Hepatic stellate cell (primary cell): ENCODE measurements around the gene FGF14.

ENCODE experiments used
- DNase-seq: peaks from one replicate; pipeline ENCODE4 v3.0.0; 2011; ENCODE audit warnings: low spot score

Gene FGF14

DNA sequence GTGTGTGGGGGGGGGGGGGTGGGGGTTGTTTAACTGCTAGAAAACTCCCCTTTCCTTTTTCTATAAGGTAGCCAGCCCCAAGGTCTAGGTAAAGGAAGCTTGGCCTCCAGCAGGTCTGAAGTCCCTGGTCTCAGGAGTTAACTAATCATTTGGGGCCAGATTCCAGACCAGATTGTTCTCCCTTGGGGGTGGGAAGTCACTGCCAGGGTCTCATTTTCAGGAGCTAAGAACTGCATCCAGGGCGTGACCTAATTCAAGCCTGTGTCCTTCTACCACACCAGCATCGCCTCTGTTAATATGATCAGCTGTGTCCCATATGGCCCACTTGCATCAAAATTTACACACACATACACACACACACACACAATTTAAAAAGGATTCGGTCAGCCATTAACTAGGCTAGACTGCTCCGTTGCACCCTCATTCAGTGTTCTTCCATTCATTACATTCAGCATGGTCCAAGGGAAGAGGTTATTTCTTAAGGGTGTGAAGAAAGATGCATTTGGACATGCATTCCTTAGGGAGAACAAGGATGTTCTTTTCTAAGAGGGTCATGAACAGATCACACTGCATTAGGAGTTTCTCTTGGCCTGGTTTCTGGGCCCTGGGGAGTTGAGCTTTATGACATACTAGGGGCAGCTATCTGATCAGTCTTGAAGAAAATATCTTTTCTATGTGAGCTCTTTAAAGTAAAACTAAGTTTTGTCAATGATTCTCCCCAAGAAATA is 91.0 kb downstream of the FGF14 start:
- peak; percentile 0 for DNase-seq

DNA sequence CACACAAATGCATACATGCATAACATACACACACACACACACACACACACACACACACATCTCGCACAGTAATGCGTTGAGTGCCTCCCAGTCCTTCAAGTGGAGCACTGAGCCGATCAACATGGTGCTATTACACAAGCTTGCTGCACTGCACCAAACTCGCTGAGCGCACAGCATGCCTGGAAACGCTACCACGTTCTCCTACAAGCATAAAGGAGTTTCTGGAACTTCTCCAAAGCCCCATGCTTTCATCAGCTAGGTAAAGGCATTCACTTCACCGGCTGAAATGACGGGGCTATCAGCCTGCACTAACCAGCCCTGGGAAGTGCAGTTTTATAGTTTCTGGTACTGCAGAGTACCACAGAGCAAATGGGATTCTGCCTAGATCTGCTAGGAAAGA is 92.7 kb downstream of the FGF14 start:
- DNase-seq: no peak

DNA sequence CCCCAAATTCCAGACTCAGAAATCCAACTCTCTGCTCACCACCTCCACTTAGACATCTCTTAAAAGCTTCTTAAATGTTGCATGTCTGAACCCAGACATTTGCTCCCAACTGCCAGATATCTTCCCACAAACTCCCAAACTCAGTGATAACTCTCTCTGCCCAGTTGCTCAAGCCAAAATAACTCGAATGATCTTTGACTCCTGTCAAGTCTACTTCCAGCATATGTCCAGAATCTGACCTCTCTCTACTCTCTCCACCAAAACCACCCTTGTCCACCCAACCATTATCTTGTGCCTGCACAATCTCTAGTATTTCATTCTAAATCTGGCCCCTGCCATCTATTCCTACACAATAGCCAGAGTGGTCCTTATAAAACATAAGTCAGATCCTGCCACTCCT is 99.3 kb downstream of the FGF14 start:
- no peak for DNase-seq

DNA sequence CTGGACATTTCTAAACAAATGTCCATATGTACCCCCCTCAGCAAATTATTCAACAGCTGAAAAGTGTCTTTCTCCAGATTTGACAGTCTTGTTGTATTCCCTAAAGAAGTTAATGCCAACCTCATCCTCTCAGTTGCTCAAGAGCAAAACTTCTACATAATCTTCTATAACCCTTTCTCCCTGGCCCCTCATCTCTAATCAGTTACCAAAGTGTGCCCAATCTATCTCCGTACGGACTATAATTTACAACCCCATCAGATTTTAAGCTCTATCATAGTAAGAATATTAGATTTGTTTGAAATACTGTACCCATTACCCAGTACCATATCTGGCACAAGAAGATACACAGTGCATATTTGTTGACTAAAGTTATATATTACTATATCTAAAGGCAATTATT is 101.5 kb downstream of the FGF14 start:
- DNase-seq: no peak

DNA sequence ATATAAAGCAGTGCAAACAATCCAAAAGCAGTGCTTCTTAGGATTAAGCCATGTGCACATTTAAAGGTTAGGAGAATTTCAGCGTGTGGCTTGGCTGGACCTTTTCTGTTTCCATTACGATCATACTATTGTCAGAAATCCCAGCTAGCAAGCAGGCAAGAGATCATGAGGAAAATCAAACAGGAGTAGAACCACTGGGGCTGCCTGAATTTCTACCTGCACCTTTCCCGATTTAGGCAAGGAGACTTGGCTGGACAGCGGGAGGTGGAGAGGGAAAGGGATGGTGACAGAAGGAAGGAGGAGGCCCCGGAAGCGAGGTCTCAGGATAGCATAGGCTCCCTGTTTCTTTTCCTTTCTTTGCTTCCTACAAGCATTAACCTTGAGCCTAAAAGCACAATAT is 102.5 kb downstream of the FGF14 start:
- no peak for DNase-seq

DNA sequence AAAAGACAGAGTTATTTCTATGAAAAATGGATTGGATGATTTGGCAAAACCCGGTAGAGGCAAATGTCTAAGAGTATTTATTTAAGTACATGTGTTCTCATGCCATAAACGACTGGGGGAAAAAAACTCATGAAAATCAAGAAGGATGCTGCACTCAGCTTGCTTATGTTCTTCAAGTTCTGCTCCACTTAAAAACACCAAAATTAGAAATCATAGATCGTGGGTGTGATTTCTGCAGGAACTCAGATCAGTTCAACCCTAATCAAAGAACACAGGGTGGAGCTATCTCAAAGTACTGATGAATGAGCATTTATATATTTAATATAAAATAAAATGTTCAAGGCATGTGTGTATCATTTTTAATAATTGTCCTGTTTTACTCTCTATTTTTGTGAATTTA is 103.8 kb downstream of the FGF14 start:
- no peak for DNase-seq

DNA sequence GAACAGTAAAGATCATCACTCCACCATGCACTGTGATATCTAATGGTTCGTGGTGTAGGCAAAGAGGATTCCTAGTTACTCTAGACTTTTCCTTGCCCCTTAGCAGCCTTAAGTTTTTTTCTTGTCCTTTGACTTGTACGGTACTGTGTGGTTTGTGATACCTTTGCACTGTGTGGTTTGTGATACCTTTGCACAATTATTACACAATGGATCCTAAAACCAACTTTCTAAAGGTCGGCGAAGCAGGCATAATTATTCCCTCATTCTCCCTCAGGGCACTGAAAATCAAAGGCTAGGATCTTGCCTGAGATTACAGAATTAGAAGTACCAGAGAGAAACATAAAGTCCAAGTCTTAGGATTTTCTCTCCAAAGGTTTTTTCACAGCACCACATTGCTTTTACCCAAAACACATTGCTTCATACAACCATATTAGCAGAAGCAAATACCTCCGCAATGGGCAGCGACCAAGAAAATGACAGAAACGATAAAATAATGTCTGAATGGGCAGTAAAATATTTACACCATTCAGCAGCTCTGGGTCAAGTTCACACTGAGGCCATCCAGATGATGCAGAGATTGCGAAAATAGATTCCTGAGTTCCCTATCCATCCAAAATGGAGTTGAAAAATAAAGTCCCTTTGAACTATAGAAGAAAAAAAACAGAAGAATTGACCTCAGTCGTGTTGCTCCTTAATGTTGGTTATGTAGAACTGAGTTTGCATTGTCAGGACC is 106.4 kb downstream of the FGF14 start:
- DNase-seq: no peak

DNA sequence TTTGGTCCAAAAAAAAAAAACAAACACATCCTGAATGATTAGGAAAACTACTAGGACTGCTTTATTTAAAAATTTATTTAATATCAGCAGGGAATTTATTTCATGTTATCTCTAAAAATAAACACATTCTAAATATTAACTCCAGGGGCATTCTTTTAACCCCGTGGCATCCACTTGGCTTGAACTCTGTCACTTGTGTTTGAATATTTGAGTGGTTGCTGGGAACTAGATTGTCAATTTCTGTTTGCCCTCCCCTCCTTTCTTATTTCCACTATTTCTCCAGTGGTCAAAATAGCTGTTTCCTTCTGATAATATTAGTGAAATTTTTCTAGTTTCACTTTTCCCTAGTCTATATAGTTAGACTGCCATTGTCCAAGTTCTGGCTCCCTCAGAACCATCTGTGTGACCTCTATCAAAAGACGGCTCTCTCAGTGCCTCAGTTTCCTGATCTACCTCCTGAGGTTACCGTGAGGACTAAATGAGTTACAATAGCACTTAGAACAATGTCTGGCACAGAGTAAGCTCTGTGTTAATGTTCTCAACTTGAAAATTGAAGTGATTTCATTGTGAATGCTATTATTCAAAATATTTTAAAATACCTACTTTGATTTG is 107.3 kb downstream of the FGF14 start:
- DNase-seq: no peak

DNA sequence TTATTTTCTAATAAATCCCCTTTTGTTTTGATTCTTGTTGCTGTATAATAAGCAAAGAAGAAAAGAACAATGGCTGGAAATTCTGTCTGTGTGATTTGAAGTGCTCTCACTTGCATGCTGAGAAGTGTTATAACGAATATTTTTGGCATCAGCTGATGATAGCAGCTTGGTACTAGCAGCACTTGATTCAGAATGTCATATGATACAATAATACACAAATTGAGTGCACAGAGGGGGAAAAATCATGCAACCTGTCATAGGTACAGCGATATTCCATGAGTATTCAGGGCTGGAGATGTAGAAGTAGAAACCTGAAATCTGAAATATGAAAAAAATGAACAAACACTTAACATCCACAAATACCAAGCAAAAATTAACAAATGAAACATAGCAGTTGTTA is 108.1 kb downstream of the FGF14 start:
- no peak for DNase-seq

DNA sequence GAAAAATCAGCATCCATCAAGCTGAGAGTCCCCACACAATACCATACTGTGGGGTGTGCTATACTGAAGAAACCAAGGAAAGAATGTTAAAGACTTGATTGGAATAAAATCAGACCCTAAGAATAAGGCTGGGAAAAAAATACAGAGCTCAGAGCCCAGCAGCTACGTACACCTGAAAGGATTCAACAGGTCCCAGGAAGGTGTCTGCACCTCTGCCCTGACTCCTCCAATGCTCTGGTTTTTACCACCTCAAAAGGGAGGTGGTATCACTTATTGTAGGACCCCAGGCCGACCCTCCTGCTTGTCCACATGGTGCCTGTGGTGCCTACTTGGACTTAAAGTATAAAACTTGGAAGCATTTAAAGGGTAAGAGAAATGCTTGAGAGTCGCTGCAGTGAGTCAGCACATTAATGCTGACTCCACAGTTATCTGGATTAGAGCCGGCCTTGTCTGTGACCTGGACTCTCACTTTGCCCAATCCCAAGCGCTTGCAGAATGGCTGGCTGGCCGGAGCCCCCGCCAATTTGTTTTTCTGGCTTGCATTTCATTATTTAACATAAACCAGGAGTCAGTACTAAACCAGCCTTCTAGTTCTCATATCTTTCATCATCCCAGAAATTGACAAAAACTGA is 110.1 kb downstream of the FGF14 start:
- DNase-seq: peak; percentile 1

DNA sequence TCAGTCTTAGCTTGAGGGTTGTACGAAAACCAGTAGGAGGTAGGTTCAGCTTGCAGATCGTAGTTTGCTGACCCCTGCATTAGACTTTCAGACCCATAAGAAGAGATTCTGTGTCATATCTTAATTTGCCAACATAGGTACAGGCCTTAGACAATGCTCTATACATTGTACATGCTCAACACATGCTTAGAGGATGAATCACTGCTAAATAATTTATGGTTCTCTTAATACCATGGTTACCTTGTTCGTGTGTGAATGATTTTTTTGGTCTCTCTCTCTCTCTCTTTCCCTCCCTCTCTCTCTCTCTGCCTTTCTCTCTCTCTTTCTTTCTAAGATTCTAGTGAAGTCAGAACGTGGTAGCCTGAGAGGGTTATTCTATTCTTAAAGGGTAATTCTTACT is 112.2 kb downstream of the FGF14 start:
- no peak for DNase-seq

DNA sequence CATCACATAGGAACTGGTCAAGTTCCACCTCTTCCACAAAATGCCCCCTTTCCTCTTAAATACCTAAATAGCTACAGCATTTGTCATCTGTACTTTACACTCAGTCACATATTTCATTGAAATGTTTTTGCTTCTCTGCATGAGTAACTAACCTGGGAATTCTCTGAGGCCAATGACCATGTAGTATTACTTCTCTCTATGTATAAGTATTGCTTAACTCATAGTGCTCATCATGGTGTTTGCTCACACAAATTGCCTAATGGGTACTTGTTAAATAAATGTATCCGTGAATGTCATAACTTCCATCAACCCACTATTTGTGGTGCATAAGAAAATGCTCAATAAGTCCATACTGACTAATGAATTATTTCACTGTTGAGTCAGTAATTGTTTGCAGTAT is 115.5 kb downstream of the FGF14 start:
- DNase-seq: peak; percentile 45

DNA sequence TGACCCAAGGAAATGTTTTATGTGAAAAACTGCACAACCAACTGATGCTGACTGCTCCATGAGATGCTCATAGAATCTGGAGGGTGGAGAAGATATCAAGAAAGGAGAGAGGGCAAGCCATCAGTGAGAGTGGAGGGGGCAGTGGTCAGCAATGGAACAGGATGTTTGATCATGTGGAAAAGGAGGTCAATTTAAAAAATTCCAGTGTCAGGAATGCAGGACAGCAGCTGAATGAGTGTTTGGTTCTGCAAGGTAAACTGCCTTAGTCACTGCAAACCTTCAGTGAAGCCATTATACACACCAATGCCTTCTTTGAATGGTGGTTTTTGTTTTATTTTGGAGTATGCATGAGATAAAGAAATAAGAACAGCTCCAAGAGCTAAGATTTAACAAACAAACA is 121.5 kb downstream of the FGF14 start:
- DNase-seq: no peak

DNA sequence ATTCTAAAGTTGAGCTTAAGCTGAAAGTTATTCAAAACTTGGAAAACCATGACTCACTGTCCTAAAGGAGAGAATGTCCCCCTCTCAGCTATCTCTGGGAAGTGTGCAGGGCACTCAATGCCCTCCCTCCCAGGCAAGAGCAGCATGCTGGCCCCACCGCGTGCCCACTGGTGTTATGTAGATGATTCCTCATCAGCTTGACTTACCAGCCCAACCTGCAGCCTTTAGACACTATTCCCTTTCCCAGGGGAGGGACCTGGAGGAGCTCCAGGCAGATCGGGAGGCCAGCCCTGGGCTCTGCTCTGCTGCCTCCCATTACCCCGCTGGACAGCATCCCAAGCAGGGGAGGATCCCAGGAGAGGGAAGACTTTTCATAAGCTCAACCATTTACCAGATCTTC is 124.6 kb downstream of the FGF14 start:
- no peak for DNase-seq

DNA sequence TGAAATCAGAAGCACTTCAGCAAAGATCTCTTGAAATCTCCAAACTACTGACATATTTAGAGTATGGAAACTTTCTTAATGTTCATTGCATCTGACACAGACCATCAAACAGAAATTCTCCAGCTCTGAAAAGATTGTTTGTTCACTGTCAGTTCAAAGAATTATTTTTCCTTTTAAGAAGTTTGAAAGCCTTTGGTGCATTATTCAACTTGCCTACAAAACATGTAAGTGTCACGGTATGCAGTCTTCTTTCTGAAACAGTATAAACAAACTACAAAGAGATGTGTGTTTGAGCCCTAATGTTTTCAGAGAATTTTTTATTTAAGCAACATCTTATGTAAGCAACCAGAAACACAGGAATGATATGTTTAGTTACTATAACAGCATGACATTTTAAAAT is 125.4 kb downstream of the FGF14 start:
- DNase-seq: no peak

DNA sequence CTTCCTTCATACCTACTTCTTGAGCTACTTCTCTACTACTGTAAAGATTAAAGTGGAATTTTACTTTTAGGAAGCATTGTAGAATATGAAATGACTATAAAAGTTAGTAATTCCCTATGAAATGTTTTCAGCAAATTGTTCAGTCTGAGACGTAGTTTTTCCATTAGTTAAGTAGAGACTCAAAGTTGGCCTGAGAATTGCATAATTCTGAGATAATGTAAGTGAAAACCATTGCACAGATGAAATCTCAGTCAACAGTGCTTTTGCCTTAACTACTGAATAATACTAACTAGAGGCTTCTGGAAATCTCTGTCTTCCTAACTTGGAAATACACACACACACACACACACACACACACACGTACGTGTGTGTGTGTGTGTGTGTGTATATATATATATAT is 125.9 kb downstream of the FGF14 start:
- no peak for DNase-seq

DNA sequence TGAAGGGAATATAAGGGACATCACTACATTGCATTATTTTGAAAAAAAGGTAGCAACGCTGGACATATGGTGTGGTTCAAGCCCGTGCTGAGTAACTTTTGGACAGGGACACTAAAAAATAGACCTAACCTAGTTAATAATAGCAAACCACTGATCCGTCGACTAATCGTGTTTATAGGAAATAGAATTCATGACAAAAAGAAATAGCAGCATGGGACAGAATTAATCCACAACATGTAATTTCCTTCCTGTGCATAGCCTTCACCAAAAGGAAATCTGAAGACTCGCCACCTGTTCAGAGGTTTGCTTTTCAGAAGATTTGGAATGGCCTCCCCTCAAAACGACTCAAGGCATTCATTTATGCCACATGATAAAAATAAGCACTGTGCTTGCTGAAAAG is 128.7 kb downstream of the FGF14 start:
- DNase-seq: no peak

DNA sequence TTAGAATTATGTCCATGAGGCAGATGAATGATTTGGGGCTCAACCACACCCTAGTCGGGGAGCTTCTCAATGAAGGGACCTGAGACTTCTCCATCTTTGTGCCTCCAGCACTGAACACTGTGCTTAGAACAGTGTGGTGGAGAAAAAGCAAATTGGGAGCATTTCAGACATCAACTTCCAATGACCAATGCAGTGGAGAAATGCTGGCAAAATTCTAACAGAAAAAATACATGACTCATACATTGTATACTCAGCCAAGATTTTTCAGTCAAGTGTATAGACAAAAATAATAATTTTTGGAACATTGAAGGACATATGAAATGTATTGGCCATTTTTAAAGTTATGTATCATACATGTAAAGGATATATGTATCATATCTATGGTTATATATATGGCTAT is 134.7 kb downstream of the FGF14 start:
- DNase-seq: no peak

DNA sequence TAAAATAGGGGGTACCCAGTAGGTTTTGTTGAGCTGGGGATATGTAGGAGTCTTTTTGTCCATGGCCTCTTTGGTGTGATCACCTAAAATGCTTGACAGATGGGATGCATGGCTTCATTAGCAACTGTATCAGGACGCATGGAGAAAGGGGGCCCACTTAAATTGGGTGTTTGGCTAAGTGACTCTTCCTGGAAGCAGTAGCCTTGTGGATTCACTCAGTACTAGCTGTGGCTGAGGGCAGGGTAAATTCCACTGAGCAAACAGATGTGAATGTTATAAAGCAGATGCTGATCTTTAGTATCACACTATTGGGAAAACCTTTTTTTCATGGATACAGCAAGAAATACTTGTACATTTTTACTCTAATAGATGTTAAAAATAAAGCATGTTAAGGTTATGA is 140.0 kb downstream of the FGF14 start:
- no peak for DNase-seq

DNA sequence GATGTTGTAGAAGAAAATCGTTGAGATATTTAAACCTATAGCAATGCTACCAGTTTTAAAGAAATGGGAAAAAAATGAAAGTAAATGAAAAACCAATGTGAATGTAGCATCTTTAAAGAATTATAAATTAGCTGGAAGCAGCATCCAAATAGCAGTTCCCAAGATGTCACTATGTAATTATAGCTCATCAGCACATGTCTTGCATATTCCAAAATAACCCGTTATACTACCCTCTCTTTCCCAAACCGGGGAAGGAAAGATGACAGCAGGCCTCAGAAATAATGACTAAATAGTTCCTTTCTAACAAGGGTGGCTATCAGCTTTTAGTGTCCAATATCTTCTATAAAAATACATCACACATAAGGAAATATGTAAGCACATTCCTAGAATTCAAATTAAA is 140.5 kb downstream of the FGF14 start:
- DNase-seq: no peak

DNA sequence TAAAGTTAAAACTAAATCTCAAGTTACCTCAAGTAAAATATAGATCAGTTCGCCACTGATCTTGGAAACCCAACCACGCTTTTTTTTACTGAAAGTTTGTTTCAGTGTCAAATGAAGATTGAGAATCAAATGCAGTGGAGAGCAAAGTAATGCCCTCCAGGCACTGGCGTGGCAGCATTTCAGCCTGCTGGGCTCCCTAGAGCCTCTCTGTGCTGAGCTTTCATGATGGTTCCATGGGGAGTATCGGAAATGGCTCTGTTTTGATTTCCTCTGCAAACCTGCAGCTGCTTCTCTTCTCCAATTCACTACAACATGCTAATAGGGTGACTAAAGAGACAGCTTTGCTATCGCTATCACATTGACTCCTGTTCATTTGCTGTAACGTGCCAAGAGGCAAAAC is 141.6 kb downstream of the FGF14 start:
- no peak for DNase-seq

DNA sequence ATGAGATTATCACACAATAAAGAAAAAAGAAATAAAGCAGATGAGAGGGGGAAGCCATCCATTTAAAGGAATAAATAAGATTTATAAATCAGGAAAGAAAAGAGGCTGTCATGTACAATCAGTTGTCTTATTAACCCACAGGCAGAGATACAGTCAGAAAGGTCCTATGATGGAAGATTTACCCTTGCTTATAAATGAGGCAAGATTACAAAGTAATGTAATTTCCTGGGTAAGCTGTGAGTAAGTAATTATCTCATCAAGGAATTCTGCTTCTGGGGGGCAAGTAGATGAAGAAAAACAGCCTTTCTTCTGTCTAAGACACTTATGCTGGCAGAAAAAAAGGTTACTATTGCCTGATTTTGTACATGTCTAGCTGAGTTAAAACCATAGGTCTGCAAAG is 146.4 kb downstream of the FGF14 start:
- no peak for DNase-seq

DNA sequence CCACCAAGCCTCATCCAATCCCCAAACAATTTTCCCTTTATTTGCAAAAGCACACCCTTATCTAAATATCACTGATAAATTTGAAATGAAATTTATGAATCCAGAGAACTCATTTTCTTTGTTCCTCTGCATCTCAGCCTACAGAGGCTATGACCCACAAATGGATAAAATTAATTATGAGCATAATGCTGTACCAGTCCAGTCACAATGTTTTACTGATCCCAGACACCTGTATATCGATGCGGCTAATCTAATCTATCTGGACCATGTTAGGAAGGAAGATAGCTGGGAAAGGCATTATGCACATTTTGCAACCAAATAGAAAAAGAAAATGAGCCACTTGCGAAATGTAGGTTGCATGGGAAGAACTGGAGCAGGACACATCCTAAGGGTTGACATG is 150.0 kb downstream of the FGF14 start:
- DNase-seq: no peak
